B cell (primary cell): ENCODE results near the gene CD200R1L.

ENCODE experiments used
- CTCF ChIP-seq: fragments of 200-600 bp; IDR thresholded peaks from one replicate; pipeline ENCODE4 v1.8.0; 2022; ENCODE audit warnings: antibody characterized with exemption, mild to moderate bottlenecking
- EZH2 ChIP-seq: IDR thresholded peaks from 2 replicates; pipeline ENCODE4 v1.6.1; 2012; ENCODE audit warnings: borderline replicate concordance, low read depth, mild to moderate bottlenecking, moderate library complexity, low read length; ENCODE audit not compliant: insufficient read depth, poor library complexity, severe bottlenecking

- no peak for TF ChIP-seq CTCF
- no peak for TF ChIP-seq EZH2
These were observed 41.9 kb upstream of the CD200R1L start for GRCh38 chr3:112888381-112889085.
